Neural progenitor cell (in vitro differentiated cells): ENCODE results near the gene SOX10. TPM values are rescaled to one million over a fixed set of nuclear protein-coding genes. Genes with fewer than 3 reads are reported as not detected.
A peak's percentile ranks its signal among the peaks of the same experiment; 100 is the strongest.

Experiments
- DNase-seq: peaks from one replicate; pipeline ENCODE4 v3.0.0-alpha.2; 2016; ENCODE audit warnings: low spot score
- H2AFZ ChIP-seq: fragments of 200-600 bp; sonication (generic); replicated peaks from 2 replicates; pipeline ENCODE4 v1.6.1; 2016; ENCODE audit warnings: antibody characterized with exemption
- H3F3A ChIP-seq: fragments of 200-600 bp; sonication (generic); 2 replicates; pipeline ENCODE4 v1.6.1; 2016; ENCODE audit warnings: antibody characterized with exemption, low read depth
- H3K27ac ChIP-seq: fragments of 200-600 bp; sonication (generic); 2 replicates; pipeline ENCODE4 v1.5.1; 2016; ENCODE audit warnings: mild to moderate bottlenecking
- H3K27me3 ChIP-seq: fragments of 200-600 bp; sonication (generic); 2 replicates; pipeline ENCODE4 v1.6.1; 2016; ENCODE audit warnings: mild to moderate bottlenecking, moderate library complexity
- H3K36me3 ChIP-seq: fragments of 200-600 bp; sonication (generic); 2 replicates; pipeline ENCODE4 v1.5.1; 2016
- H3K4me1 ChIP-seq: fragments of 200-600 bp; sonication (generic); 2 replicates; pipeline ENCODE4 v1.6.1; 2016; ENCODE audit warnings: mixed run types
- H3K4me2 ChIP-seq: fragments of 200-600 bp; sonication (generic); 2 replicates; pipeline ENCODE4 v1.6.1; 2016
- H3K4me3 ChIP-seq: fragments of 200-600 bp; sonication (generic); 2 replicates; pipeline ENCODE4 v1.5.1; 2016
- H3K79me2 ChIP-seq: fragments of 200-600 bp; sonication (generic); 2 replicates; pipeline ENCODE4 v1.6.1; 2016; ENCODE audit warnings: low read depth
- H3K9ac ChIP-seq: fragments of 200-600 bp; sonication (generic); 2 replicates; pipeline ENCODE4 v1.6.1; 2016
- H3K9me3 ChIP-seq: fragments of 200-600 bp; sonication (generic); 2 replicates; pipeline ENCODE4 v1.5.1; 2016; ENCODE audit warnings: low read depth
- H4K20me1 ChIP-seq: fragments of 200-600 bp; sonication (generic); 2 replicates; pipeline ENCODE4 v1.6.1; 2016; ENCODE audit warnings: low read depth
- H3K27ac Mint-ChIP-seq: 3 replicates; pipeline ENCODE4 v1.8.0; 2021; ENCODE audit warnings: mixed read lengths
- H3K27me3 Mint-ChIP-seq: 2 replicates; pipeline ENCODE4 v1.8.0; 2022; ENCODE audit warnings: low read depth, mild to moderate bottlenecking, inconsistent platforms, moderate library complexity, mixed read lengths; ENCODE audit not compliant: insufficient read depth
- H3K36me3 Mint-ChIP-seq: 3 replicates; pipeline ENCODE4 v1.8.0; 2021; ENCODE audit warnings: mixed read lengths
- H3K4me1 Mint-ChIP-seq: 3 replicates; pipeline ENCODE4 v1.8.0; 2021; ENCODE audit warnings: mixed read lengths
- H3K4me3 Mint-ChIP-seq: 3 replicates; pipeline ENCODE4 v1.8.0; 2021; ENCODE audit warnings: mild to moderate bottlenecking, moderate library complexity, mixed read lengths
- H3K9me3 Mint-ChIP-seq: 3 replicates; pipeline ENCODE4 v1.8.0; 2020; ENCODE audit warnings: mixed read lengths
- EZH2 ChIP-seq: fragments of 200-600 bp; sonication (generic); IDR thresholded peaks from 2 replicates; pipeline ENCODE4 v1.6.1; 2017; ENCODE audit warnings: antibody characterized with exemption, mild to moderate bottlenecking, moderate library complexity
- EZH2phosphoT487 ChIP-seq: fragments of 200-600 bp; sonication (generic); IDR thresholded peaks from 2 replicates; pipeline ENCODE4 v1.6.1; 2017; ENCODE audit warnings: antibody characterized with exemption
- total RNA-seq: library from RNA; depleted of rRNA; stranded (reverse); fragments of >200 nt; gene quantifications from 2 replicates; pipeline ENCODE4 v1.2.3, GENCODE V29; 2015; ENCODE audit warnings: low replicate concordance
- TF ChIP-seq, protein P1 (sequence below): fragments of 200-600 bp; sonication (generic); IDR thresholded peaks from 2 replicates; pipeline ENCODE4 v1.5.1; 2017; ENCODE audit warnings: antibody characterized with exemption, mild to moderate bottlenecking

Gene SOX10
- total RNA-seq, 1 donor from 2014 or later: 0.99 TPM

- H2AFZ ChIP-seq: no peak overlapping the region
- Mint-ChIP-seq H3K4me3 (no peak overlapping the region), H3K27ac (peak overlapping the region; percentile 53), H3K4me1 (peaks cover 4% of the 10 kb centered on the region), H3K27me3 (peaks cover 5% of the 10 kb centered on the region), H3K9me3 (no peaks in the 10 kb centered on the region), H3K36me3 (no peaks in the 10 kb centered on the region)
- H3F3A ChIP-seq: no peaks in the 10 kb centered on the region
- no peak overlapping the region for H3K27ac ChIP-seq
- H3K4me3 ChIP-seq: no peak overlapping the region
- H3K27me3 ChIP-seq: no peaks in the 10 kb centered on the region
- no peaks in the 10 kb centered on the region for H3K36me3 ChIP-seq
- no peaks in the 10 kb centered on the region for H3K79me2 ChIP-seq
- no peak overlapping the region for H3K4me2 ChIP-seq
- H3K9ac ChIP-seq: no peak overlapping the region
- TF ChIP-seq EZH2phosphoT487 (no peak), EZH2 (no peak)
- TF ChIP-seq, protein P1, sequence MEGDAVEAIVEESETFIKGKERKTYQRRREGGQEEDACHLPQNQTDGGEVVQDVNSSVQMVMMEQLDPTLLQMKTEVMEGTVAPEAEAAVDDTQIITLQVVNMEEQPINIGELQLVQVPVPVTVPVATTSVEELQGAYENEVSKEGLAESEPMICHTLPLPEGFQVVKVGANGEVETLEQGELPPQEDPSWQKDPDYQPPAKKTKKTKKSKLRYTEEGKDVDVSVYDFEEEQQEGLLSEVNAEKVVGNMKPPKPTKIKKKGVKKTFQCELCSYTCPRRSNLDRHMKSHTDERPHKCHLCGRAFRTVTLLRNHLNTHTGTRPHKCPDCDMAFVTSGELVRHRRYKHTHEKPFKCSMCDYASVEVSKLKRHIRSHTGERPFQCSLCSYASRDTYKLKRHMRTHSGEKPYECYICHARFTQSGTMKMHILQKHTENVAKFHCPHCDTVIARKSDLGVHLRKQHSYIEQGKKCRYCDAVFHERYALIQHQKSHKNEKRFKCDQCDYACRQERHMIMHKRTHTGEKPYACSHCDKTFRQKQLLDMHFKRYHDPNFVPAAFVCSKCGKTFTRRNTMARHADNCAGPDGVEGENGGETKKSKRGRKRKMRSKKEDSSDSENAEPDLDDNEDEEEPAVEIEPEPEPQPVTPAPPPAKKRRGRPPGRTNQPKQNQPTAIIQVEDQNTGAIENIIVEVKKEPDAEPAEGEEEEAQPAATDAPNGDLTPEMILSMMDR: no peak
- no peaks in the 10 kb centered on the region for H3K9me3 ChIP-seq
- DNase-seq: no peak
- no peaks in the 10 kb centered on the region for H3K4me1 ChIP-seq
- H4K20me1 ChIP-seq: no peaks in the 10 kb centered on the region
These were observed 22.6 kb upstream of the SOX10 start for GRCh38 chr22:38006906-38007305.

GRCh38 chr22:38005943-38006342 is 21.6 kb upstream of the SOX10 start:
- DNase-seq: no peak
- Histone ChIP-seq H3K27ac (no peak overlapping the region), H3K4me3 (no peak overlapping the region), H3K79me2 (no peaks in the 10 kb centered on the region), H3K36me3 (no peaks in the 10 kb centered on the region), H3K4me2 (no peak overlapping the region), H3F3A (no peaks in the 10 kb centered on the region), H3K9ac (no peak overlapping the region), H3K4me1 (no peaks in the 10 kb centered on the region), H3K27me3 (no peaks in the 10 kb centered on the region), H4K20me1 (no peaks in the 10 kb centered on the region), H2AFZ (no peak overlapping the region), H3K9me3 (no peaks in the 10 kb centered on the region)
- peaks cover 4% of the 10 kb centered on the region for H3K4me1 Mint-ChIP-seq
- H3K9me3 Mint-ChIP-seq: no peaks in the 10 kb centered on the region
- TF ChIP-seq EZH2: no peak
- no peak for TF ChIP-seq EZH2phosphoT487
- TF ChIP-seq, protein P1: no peak
- no peak overlapping the region for H3K27ac Mint-ChIP-seq
- no peaks in the 10 kb centered on the region for H3K36me3 Mint-ChIP-seq
- H3K4me3 Mint-ChIP-seq: no peak overlapping the region
- peaks cover 5% of the 10 kb centered on the region for H3K27me3 Mint-ChIP-seq

GRCh38 chr22:37999640-38000272 is 15.4 kb upstream of the SOX10 start:
- no peak overlapping the region for H3K4me2 ChIP-seq
- no peaks in the 10 kb centered on the region for H3F3A ChIP-seq
- no peaks in the 10 kb centered on the region for H3K36me3 ChIP-seq
- no peak overlapping the region for H3K9ac ChIP-seq
- no peak overlapping the region for H3K4me3 ChIP-seq
- no peaks in the 10 kb centered on the region for H4K20me1 ChIP-seq
- H3K27me3 ChIP-seq: no peaks in the 10 kb centered on the region
- no peaks in the 10 kb centered on the region for H3K36me3 Mint-ChIP-seq
- no peak overlapping the region for H2AFZ ChIP-seq
- H3K79me2 ChIP-seq: no peaks in the 10 kb centered on the region
- H3K4me3 Mint-ChIP-seq: no peak overlapping the region
- TF ChIP-seq, protein P1: no peak
- no peak for TF ChIP-seq EZH2phosphoT487
- no peak for TF ChIP-seq EZH2
- H3K4me1 ChIP-seq: peaks cover 10% of the 10 kb centered on the region
- peaks cover 10% of the 10 kb centered on the region for H3K4me1 Mint-ChIP-seq
- no peaks in the 10 kb centered on the region for H3K9me3 Mint-ChIP-seq
- DNase-seq: no peak
- no peak overlapping the region for H3K27ac Mint-ChIP-seq
- peaks cover 8% of the 10 kb centered on the region for H3K27me3 Mint-ChIP-seq
- H3K9me3 ChIP-seq: no peaks in the 10 kb centered on the region
- H3K27ac ChIP-seq: no peak overlapping the region
